Ovary (tissue), 3 donors: ENCODE results near the gene HK2.

Source experiments
- CTCF ChIP-seq, 3 donors: fragments of 450-650 bp in 2 of 3; fragments of 200-600 bp in 1 of 3; IDR thresholded peaks; one replicate each; pipeline versions ENCODE4 v1.5.1 to v1.8.0; 2016 to 2022; ENCODE audit warnings: antibody characterized with exemption in 3 of 3, mild to moderate bottlenecking in 1 of 3
- EP300 ChIP-seq: sonication (generic); formaldehyde crosslinking; IDR thresholded peaks from one replicate; pipeline ENCODE4 v1.6.1; 2017; ENCODE audit warnings: antibody characterized with exemption
- POLR2A ChIP-seq: fragments of 450-650 bp; IDR thresholded peaks from one replicate; pipeline ENCODE4 v1.6.1; 2017; ENCODE audit warnings: antibody characterized with exemption, mild to moderate bottlenecking, moderate library complexity
- donor health status: DM: no; HTN: no; CAD: no.

GRCh38 chr2:74927621-74928020 is 93.7 kb downstream of the HK2 start:
- no peak for TF ChIP-seq CTCF (IDR thresholded peaks at IDR 0.05)
- TF ChIP-seq POLR2A: no peak
- TF ChIP-seq EP300: no peak
